ENCODE data around the gene APLF.
"Not testable (repeated sequence)": the region's sequence is repeated elsewhere in the genome, so short reads cannot be mapped to it uniquely, and the experiment has no call there.

- TF ChIP-seq POLR2A (IDR thresholded peaks at IDR 0.05; ENCODE audit: extremely low read depth, insufficient read length); CTCF (IDR thresholded peaks at IDR 0.05; ENCODE audit: low read depth, low read length): not testable (repeated sequence)
Measured at GRCh38 chr2:68527343-68528081, 60.1 kb downstream of the APLF start.
